NCI-H2029 treated with DMSO at 0.1 percent for 48 hours (cell line): ENCODE data around the gene CATSPERD.

ENCODE experiments used
- DNase-seq: peaks from one replicate; lab custom pipeline; 2025; lab: John Stamatoyannopoulos, UW

CATSPERD gene

DNA sequence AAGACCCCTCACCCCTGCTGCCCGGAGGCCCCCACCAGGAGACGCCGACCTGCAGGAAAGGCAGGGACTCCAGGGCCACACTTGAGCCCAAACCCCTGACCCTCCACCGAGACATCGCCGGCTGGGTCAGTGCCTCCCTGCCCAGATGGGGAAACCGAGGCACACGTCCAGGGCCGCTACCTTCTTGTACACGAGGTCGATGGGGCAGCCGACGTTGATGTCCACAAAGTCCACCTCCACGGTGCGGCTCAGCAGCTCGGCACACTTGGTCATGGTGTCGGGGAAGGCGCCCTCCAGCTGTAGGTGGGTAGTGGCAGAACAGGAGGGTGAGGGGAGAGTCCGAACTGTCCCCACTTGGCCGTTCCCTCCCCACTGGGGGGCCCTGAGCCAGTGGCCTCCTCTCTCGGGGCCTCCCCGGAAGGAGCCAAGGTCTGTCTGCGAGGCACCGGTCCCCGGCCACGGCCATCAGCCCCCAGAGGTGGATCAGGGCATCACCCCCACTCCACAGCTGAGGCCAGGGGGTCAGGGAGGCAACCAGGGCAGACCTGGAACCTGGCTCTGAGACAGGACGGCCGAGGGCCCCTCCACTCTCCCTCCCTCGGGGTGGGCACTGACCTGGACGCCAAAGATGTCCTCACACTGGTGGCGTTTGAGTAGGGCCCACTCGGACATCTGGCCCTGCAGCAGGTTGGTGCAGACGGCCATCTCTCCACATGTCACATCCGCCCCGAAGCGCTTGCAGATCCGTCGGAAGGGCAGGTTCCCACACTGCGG is 67.2 kb downstream of the CATSPERD start:
- no peak for DNase-seq

DNA sequence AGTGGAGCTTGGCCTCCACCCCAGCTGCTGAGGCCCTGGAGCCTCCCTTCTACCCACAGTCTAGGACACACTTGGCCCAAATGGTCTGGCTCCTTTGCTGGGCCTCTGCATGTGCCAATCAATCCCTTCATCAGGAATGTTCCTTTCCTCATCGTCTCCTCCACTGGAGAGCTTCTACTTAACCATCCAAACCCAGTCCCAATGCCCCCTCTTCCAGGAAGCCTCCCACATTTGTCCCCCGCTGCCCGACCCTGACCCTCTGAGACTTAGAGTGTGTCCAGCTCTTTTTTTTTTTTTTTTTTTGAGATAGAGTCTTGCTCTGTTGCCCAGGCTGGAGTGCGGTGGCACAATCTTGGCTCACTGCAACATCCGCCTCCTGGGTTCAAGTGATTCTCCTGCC is 68.0 kb downstream of the CATSPERD start:
- DNase-seq = no peak

- no peak for DNase-seq
Observed at GRCh38 chr19:5789351-5789761, 68.9 kb downstream of the CATSPERD start.

DNA sequence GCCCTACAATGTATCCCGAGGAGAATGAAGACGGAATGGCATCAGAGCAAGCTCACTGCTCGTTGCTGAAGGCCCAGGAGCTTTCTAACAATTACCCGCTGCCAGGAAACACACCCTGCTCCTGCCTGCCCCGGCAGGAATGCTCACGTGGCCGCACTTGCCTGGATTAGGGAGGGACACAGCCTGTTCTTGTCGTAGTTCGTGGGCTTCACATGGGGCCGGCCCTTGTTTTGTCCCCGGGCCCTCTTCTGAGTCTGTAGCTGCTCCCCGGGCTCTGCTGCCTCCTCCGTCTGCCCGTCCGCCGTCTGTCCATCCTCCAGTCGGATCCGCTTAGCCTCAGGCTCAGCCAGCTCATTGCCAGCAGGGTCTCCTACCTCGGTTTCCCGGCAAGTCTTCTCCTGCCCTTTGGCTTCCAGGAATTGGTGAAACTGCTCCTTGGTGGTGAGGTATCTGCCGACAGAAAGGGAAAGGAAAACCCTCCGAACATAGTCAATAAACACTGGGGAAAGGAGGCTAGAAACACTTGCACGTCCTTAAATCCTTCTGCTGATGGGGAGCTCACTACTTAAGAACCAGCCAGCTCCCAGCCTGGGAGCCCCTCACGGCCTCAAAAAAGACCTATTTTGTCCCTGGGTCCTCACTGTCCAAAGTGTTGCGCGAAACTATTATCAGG is 69.6 kb downstream of the CATSPERD start:
- DNase-seq = no peak

GRCh38 chr19:5790559-5791520 is 70.4 kb downstream of the CATSPERD start, which contains the start of gene DUS3L:
Gene DUS3L (minus strand): TSS chr19:5791163. CDS start chr19:5791141, 22 bp downstream.
- peak; percentile 86 for DNase-seq

GRCh38 chr19:5792224-5792623 is 71.8 kb downstream of the CATSPERD start:
- DNase-seq = no peak

- no peak for DNase-seq
Observed at GRCh38 chr19:5793188-5793587, 72.8 kb downstream of the CATSPERD start.

DNA sequence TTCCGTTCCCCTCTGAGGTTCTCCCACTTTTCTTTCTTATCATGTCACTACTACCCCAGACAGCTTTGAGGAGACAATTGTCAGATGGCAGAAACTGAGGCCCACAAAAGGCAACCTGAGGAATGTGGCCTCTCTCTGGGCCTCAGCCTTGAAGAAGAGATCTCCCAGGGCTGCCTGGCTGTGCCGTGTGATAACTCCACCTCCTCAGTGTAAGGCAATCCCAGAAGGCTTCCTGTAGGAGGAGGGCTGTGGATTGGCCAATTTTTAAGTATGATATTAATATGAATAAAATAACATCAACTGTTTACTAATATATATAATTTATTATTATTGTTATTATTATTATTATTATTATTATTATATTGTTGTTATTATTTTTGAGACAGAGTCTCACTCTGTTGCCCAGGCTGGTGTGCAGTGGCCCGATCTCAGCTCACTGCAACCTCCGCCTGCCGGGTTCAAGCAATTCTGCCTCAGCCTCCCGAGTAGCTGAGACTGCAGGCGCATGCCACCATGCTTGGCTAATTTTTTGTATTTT is 75.0 kb downstream of the CATSPERD start:
- DNase-seq = no peak

GRCh38 chr19:5798244-5798643 is 77.8 kb downstream of the CATSPERD start:
- DNase-seq = no peak

DNA sequence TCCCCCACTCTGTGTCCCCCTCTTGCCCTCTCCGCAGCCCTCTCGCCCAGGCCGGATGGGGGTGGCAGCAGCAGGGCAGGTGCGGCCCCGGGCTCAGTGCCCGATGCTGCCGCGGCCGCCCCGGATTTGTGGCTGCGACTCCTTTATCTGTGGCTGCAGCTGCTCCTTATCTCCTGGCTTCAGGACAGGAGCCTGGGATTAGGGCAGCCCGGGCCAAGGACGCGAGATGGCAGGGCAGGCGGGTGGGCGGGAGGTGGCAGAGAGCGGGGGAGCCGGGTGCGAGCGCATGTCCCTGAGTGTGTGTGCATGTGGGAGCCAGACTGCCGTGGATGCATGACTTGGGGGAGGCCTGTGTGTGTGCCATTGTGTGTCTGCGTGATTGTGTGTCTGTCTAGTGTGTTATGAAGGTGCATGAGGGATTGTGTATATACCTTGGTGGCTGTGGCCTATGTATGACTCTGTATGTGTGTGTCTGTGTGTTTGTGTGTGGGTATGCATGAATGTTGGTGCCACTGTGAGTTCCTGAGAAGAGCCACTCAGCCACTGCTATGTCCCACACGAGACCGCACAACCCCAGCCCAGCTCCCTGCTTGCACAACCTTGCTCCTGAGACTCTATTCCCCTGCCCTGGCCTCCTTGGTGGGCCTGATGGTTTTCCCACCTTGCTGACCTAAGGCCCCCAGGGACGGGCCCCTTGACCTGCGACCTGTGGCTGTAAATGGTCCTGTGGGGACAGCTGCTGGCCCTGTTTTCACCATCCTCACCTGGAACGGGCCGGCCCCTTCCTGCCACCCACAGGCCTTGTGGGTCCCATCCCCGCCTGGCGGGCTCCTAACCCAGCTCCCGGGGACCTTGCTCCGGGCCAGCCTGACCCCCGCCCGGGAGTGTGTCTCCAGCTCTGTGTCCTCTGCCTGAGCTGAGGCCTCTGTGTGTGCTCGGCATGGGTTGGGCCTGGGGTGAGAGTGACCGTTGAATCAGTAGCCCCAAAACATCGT is 79.1 kb downstream of the CATSPERD start:
- peak; percentile 21 for DNase-seq

- no peak for DNase-seq
Observed at GRCh38 chr19:5800361-5801270, 80.2 kb downstream of the CATSPERD start.

GRCh38 chr19:5801796-5802619 is 81.6 kb downstream of the CATSPERD start:
- no peak for DNase-seq

- DNase-seq = no peak
Observed at GRCh38 chr19:5803441-5803751, 83.0 kb downstream of the CATSPERD start.

- DNase-seq = peak; percentile 71
Observed at GRCh38 chr19:5803752-5804515, 83.5 kb downstream of the CATSPERD start.

- DNase-seq = no peak
Observed at GRCh38 chr19:5804516-5805461, 84.4 kb downstream of the CATSPERD start, which contains the start of gene NRTN. Gene NRTN (plus strand): TSS chr19:5805067. CDS start chr19:5824166, 19,099 bp downstream.

DNA sequence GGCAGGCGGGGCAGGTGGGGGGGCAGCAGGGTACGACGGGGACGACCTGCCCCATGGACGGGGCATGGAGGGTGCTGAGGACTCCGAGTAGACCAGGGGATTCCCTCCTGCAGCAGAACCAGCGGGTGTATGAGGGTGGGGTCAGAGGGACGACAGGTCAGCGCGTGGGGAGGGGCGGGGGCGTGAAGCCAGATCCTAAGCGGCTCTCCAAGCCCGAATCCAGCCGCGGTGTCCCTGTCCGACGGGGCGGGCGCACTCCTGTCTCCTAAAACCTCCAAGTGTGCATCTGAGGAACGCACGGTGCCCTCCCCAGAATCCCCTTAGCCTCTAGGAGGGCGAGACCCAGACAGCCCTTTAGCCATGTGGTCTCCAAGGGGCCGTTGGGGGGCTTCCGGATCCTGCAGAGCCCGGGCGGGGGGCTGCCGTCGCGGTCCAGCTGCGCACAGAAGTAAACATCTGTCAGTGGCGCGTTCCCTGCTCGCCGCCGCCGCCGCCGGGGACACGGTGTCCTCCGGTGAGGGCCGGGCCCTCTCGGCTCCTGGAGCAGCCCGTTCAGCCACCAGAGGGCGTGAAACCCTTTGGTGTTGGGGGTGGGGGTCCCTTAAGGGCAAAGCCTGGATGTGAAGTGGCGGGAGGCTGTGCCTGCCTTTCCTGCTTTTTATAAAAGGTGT is 85.2 kb downstream of the CATSPERD start:
- DNase-seq = peak; percentile 32
